ENCODE data around the gene FBXO7. TPM values are rescaled to one million over a fixed set of nuclear protein-coding genes. Genes with fewer than 3 reads are reported as not detected.

The FBXO7 gene
- polyA plus RNA-seq (2012; ENCODE audit: insufficient read length, low read depth) = 67.1 TPM

DNA sequence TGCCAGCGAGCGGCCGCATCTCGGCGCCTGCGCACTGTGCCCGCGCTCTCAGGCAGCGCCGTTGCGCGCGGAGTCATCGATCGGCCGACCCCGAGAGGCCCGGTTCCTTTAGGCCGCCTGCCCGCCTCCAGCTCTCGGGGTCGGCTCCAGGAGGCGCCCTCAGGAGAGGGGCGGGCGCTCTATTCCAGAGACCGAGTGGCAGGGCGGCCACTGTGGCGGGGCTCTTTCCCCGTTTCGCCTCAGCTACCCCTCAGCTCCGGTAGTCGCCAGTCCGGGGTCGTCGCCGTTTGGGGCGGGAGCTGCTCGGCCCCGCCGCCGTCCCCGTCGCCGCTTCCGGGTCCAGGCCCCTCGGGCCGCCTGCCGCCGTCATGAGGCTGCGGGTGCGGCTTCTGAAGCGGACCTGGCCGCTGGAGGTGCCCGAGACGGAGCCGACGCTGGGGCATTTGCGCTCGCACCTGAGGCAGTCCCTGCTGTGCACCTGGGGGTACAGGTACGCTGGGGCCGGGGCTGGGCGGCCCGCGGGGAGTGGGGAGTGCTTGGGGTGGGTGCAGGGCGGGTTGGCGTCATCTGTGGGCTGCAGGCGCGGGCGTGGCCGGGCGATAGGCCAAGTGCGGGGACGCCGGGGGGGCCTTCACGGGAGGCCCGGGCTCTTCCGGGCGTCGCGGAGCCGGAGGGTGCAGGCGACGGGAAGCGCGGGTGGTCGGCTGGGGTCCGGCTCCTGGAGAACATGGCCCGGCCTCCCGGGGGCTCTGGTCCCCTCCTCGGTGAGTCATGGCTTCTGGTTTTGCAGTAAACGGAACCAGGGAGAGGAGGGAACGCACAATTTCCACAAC, at the start of gene FBXO7:
Gene FBXO7 (plus strand): TSS at position 177 of the 833 bp plus-strand sequence. CDS start 192 bp downstream, at position 369.
- peak; percentile 66 for TF ChIP-seq FOXP2 (optimal IDR thresholded peaks at IDR 0.05; ENCODE audit: borderline replicate concordance, extremely low read depth, extremely low read length, insufficient read depth)
- no peak for TF ChIP-seq POLR2AphosphoS5 (IDR thresholded peaks at IDR 0.05; ENCODE audit: low read depth, low read length)
- TF ChIP-seq, protein P1, sequence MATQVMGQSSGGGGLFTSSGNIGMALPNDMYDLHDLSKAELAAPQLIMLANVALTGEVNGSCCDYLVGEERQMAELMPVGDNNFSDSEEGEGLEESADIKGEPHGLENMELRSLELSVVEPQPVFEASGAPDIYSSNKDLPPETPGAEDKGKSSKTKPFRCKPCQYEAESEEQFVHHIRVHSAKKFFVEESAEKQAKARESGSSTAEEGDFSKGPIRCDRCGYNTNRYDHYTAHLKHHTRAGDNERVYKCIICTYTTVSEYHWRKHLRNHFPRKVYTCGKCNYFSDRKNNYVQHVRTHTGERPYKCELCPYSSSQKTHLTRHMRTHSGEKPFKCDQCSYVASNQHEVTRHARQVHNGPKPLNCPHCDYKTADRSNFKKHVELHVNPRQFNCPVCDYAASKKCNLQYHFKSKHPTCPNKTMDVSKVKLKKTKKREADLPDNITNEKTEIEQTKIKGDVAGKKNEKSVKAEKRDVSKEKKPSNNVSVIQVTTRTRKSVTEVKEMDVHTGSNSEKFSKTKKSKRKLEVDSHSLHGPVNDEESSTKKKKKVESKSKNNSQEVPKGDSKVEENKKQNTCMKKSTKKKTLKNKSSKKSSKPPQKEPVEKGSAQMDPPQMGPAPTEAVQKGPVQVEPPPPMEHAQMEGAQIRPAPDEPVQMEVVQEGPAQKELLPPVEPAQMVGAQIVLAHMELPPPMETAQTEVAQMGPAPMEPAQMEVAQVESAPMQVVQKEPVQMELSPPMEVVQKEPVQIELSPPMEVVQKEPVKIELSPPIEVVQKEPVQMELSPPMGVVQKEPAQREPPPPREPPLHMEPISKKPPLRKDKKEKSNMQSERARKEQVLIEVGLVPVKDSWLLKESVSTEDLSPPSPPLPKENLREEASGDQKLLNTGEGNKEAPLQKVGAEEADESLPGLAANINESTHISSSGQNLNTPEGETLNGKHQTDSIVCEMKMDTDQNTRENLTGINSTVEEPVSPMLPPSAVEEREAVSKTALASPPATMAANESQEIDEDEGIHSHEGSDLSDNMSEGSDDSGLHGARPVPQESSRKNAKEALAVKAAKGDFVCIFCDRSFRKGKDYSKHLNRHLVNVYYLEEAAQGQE (IDR thresholded peaks at IDR 0.05; ENCODE audit: insufficient read depth in 1 of 2, low read depth in 2 of 2, low read length in 2 of 2) = no peak
- TF ChIP-seq TAF1 (IDR thresholded peaks at IDR 0.05; ENCODE audit: borderline replicate concordance, insufficient read depth, low read length) = 0 out of 2 replicates have a peak, but pooled peaks have one; percentile 16
- TF ChIP-seq SIN3A (IDR thresholded peaks at IDR 0.05; ENCODE audit: borderline replicate concordance, insufficient read depth, low read length) = no peak; the same call in 1 of the 2 replicates

DNA sequence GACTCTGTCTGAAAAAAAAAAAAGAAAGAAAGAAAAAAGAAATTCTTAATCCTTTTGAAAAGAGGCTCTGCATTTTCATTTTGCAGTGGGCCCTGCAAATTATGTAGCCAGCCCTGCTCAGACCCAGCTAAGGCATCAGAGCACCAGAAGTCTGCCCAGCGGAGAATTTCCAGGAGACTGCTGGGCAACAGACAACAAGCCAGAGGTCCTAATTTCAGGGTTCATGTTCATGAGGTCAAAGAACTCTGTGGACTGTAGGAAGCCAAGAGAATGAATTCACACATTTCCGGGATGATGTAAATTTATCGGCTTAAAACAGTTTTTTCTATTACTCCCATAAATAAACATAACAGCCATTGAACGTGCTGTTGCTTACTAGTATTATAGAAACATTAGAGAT, 47.7 kb upstream of the FBXO7 start:
- no peak for TF ChIP-seq POLR2AphosphoS5 (IDR thresholded peaks at IDR 0.05; ENCODE audit: low read depth, low read length)
- TF ChIP-seq, protein P1 (IDR thresholded peaks at IDR 0.05; ENCODE audit: insufficient read depth in 1 of 2, low read depth in 2 of 2, low read length in 2 of 2) = no peak
- TF ChIP-seq SIN3A (IDR thresholded peaks at IDR 0.05; ENCODE audit: borderline replicate concordance, insufficient read depth, low read length) = no peak
- TF ChIP-seq FOXP2 (optimal IDR thresholded peaks at IDR 0.05; ENCODE audit: borderline replicate concordance, extremely low read depth, extremely low read length, insufficient read depth) = no peak
- no peak for TF ChIP-seq TAF1 (IDR thresholded peaks at IDR 0.05; ENCODE audit: borderline replicate concordance, insufficient read depth, low read length)

DNA sequence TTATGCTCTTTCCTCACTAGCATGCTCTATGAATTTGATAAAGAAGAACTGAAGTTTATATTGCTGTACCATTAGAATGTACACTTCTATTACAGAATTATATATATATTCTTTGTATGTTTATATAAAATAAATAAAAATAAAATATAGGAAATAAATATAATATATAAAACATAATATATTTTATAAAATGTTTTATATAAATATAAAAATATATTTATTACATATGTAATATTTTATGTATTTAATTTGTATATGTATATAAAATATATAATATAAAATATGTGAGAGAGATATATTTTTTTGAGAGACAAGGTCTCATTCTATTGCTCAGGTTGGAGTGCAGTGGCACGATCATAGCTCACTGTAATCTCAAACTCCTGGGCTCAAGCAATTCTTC, 44.3 kb upstream of the FBXO7 start:
- TF ChIP-seq FOXP2 (optimal IDR thresholded peaks at IDR 0.05; ENCODE audit: borderline replicate concordance, extremely low read depth, extremely low read length, insufficient read depth) (no peak), SIN3A (IDR thresholded peaks at IDR 0.05; ENCODE audit: borderline replicate concordance, insufficient read depth, low read length) (no peak), TAF1 (IDR thresholded peaks at IDR 0.05; ENCODE audit: borderline replicate concordance, insufficient read depth, low read length) (no peak), POLR2AphosphoS5 (IDR thresholded peaks at IDR 0.05; ENCODE audit: low read depth, low read length) (no peak)
- TF ChIP-seq, protein P1 (IDR thresholded peaks at IDR 0.05; ENCODE audit: insufficient read depth in 1 of 2, low read depth in 2 of 2, low read length in 2 of 2) = no peak

DNA sequence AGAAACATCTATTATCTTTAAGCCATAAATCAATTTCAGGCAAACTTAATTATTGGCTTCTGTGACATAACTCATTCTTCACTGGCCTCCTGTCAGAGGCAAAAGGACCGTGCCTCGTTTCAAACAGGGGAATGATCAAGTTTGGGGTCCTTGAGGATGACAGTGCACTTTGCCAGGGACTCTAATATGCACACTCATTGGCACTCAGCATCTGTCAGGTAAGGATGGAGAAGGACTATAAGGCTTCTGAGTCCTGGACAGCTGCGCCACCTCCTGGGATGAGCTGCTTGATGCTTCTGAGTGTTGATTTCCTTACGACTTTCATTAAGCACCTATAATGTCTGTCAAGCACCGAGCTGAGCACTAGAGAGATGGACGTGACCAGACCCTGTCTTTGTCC, 30.5 kb upstream of the FBXO7 start:
- no peak for TF ChIP-seq TAF1 (IDR thresholded peaks at IDR 0.05; ENCODE audit: borderline replicate concordance, insufficient read depth, low read length)
- TF ChIP-seq SIN3A (IDR thresholded peaks at IDR 0.05; ENCODE audit: borderline replicate concordance, insufficient read depth, low read length) = no peak
- no peak for TF ChIP-seq POLR2AphosphoS5 (IDR thresholded peaks at IDR 0.05; ENCODE audit: low read depth, low read length)
- TF ChIP-seq FOXP2 (optimal IDR thresholded peaks at IDR 0.05; ENCODE audit: borderline replicate concordance, extremely low read depth, extremely low read length, insufficient read depth) = no peak

DNA sequence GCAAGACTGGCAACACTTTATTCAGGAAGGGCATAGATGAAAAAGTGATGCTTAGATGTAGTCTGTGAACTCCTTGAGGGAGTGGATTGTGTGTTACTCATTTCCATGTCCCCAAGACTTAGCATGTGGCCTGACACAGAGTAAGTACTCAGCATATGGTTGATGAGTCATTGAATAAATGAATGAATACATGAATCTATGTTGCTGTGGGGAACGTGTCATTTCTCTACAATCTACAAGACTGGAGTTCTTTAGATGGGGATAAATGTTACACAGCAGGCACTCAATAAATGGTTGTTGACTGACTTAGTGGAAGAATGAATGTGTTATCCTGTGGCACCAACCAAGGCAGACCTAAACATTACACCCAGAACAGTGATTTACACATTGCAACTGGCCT, 28.3 kb upstream of the FBXO7 start:
- TF ChIP-seq FOXP2 (optimal IDR thresholded peaks at IDR 0.05; ENCODE audit: borderline replicate concordance, extremely low read depth, extremely low read length, insufficient read depth) (no peak), POLR2AphosphoS5 (IDR thresholded peaks at IDR 0.05; ENCODE audit: low read depth, low read length) (no peak), TAF1 (IDR thresholded peaks at IDR 0.05; ENCODE audit: borderline replicate concordance, insufficient read depth, low read length) (no peak), SIN3A (IDR thresholded peaks at IDR 0.05; ENCODE audit: borderline replicate concordance, insufficient read depth, low read length) (no peak)
- TF ChIP-seq, protein P1 (IDR thresholded peaks at IDR 0.05; ENCODE audit: insufficient read depth in 1 of 2, low read depth in 2 of 2, low read length in 2 of 2) = no peak
